SKM-1 treated with dmso at 0.1 percent for 144 hours (cell line): ENCODE data around the gene ASB8.
"Not testable (repeated sequence)": the region's sequence is repeated elsewhere in the genome, so short reads cannot be mapped to it uniquely, and the experiment has no call there.

ENCODE experiments used
- DNase-seq: peaks from one replicate; lab custom pipeline; 2025; ENCODE audit not compliant: unreplicated experiment; lab: John Stamatoyannopoulos, UW

ASB8 gene

GRCh38 chr12:48142818-48143674 lies 14.3 kb downstream of the ASB8 start:
- no peak for DNase-seq

- no peak for DNase-seq
Observed at GRCh38 chr12:48135027-48135426, 22.3 kb downstream of the ASB8 start.

GRCh38 chr12:48132826-48133225 lies 24.5 kb downstream of the ASB8 start:
- no peak for DNase-seq

- DNase-seq: no peak
Observed at GRCh38 chr12:48131517-48131916, 25.8 kb downstream of the ASB8 start.

- DNase-seq: no peak
Observed at GRCh38 chr12:48129376-48129775, 27.9 kb downstream of the ASB8 start.

- no peak for DNase-seq
Observed at GRCh38 chr12:48128800-48129199, 28.5 kb downstream of the ASB8 start.

GRCh38 chr12:48126953-48127630 lies 30.2 kb downstream of the ASB8 start:
- no peak for DNase-seq

GRCh38 chr12:48125985-48126384 lies 31.3 kb downstream of the ASB8 start:
- DNase-seq: no peak

GRCh38 chr12:48125542-48125941 lies 31.8 kb downstream of the ASB8 start:
- not testable (repeated sequence) for DNase-seq

- DNase-seq: no peak
Observed at GRCh38 chr12:48123169-48123568, 34.1 kb downstream of the ASB8 start.

GRCh38 chr12:48122065-48122834 lies 35.1 kb downstream of the ASB8 start:
- no peak for DNase-seq

- no peak for DNase-seq
Observed at GRCh38 chr12:48121522-48121921, 35.8 kb downstream of the ASB8 start.

- no peak for DNase-seq
Observed at GRCh38 chr12:48119834-48120195, 37.5 kb downstream of the ASB8 start.

- DNase-seq: peak; percentile 59
Observed at GRCh38 chr12:48119078-48119833, 38.1 kb downstream of the ASB8 start, which contains the start of gene PFKM. TSS of gene PFKM (plus strand) at chr12:48119364. CDS start at chr12:48122775, 3,411 bp downstream.

GRCh38 chr12:48118284-48118871 lies 38.9 kb downstream of the ASB8 start:
- DNase-seq: no peak

- DNase-seq: no peak
Observed at GRCh38 chr12:48115957-48116356, 41.4 kb downstream of the ASB8 start.

- DNase-seq: not testable (repeated sequence)
Observed at GRCh38 chr12:48111312-48111693, 46.0 kb downstream of the ASB8 start.

GRCh38 chr12:48110691-48111311 lies 46.5 kb downstream of the ASB8 start:
- no peak for DNase-seq

GRCh38 chr12:48109424-48109823 lies 47.9 kb downstream of the ASB8 start:
- no peak for DNase-seq
